H1 (cell line): ENCODE measurements around the gene OSTF1.

ENCODE experiments used
- MAX ChIP-seq: IDR thresholded peaks from 2 replicates; pipeline ENCODE4 v1.6.1; 2012; ENCODE audit warnings: inconsistent platforms
- POLR2A ChIP-seq, 2 experiments: IDR thresholded peaks; 1 replicate in 1 of 2; 2 replicates in 1 of 2; pipeline ENCODE4 v1.6.1; 2011; ENCODE audit warnings: low read depth in 2 of 2, low read length in 2 of 2, mild to moderate bottlenecking in 2 of 2; ENCODE audit errors: control extremely low read depth in 1 of 2
- POLR2AphosphoS5 ChIP-seq: IDR thresholded peaks from 2 replicates; pipeline ENCODE4 v1.6.1; 2011; ENCODE audit warnings: low read depth, low read length
- POU5F1 ChIP-seq: IDR thresholded peaks from 2 replicates; pipeline ENCODE4 v1.6.1; 2011; ENCODE audit warnings: low read depth, mild to moderate bottlenecking, low read length, moderate library complexity
- RAD21 ChIP-seq, 2 experiments: IDR thresholded peaks in 1 of 2; conservative IDR thresholded peaks in 1 of 2; 2 replicates each; pipeline ENCODE4 v1.6.1; 2011; ENCODE audit warnings: low read depth in 2 of 2, low read length in 2 of 2, improper control_type of control experiment in 1 of 2, inconsistent platforms in 1 of 2, mild to moderate bottlenecking in 1 of 2, moderate library complexity in 1 of 2
- SIRT6 ChIP-seq: IDR thresholded peaks from one replicate; pipeline ENCODE4 v1.7.1; 2012; ENCODE audit warnings: low read length, inconsistent platforms
- SUZ12 ChIP-seq: fragments of 200-600 bp; sonication (generic); IDR thresholded peaks from 2 replicates; pipeline ENCODE4 v1.6.1; 2012; ENCODE audit warnings: mild to moderate bottlenecking, inconsistent platforms, low read length, moderate library complexity, mixed read lengths
- TAF1 ChIP-seq: IDR thresholded peaks from 2 replicates; pipeline ENCODE4 v1.6.1; 2011; ENCODE audit warnings: mild to moderate bottlenecking, low read depth, low read length
- YY1 ChIP-seq: IDR thresholded peaks from 2 replicates; pipeline ENCODE4 v1.6.1; 2011; ENCODE audit warnings: low read depth, mild to moderate bottlenecking, low read length
- TF ChIP-seq, protein P1 (sequence below), 3 experiments: IDR thresholded peaks; 1 replicate in 2 of 3; 2 replicates in 1 of 3; pipeline versions ENCODE4 v1.5.1 to v1.6.1; 2011; ENCODE audit warnings: low read length in 3 of 3, mild to moderate bottlenecking in 3 of 3, inconsistent platforms in 2 of 3, low read depth in 1 of 3, moderate library complexity in 1 of 3; ENCODE audit not compliant: insufficient read depth in 1 of 3; ENCODE audit errors: control extremely low read depth in 1 of 3

- TF ChIP-seq, protein P1, sequence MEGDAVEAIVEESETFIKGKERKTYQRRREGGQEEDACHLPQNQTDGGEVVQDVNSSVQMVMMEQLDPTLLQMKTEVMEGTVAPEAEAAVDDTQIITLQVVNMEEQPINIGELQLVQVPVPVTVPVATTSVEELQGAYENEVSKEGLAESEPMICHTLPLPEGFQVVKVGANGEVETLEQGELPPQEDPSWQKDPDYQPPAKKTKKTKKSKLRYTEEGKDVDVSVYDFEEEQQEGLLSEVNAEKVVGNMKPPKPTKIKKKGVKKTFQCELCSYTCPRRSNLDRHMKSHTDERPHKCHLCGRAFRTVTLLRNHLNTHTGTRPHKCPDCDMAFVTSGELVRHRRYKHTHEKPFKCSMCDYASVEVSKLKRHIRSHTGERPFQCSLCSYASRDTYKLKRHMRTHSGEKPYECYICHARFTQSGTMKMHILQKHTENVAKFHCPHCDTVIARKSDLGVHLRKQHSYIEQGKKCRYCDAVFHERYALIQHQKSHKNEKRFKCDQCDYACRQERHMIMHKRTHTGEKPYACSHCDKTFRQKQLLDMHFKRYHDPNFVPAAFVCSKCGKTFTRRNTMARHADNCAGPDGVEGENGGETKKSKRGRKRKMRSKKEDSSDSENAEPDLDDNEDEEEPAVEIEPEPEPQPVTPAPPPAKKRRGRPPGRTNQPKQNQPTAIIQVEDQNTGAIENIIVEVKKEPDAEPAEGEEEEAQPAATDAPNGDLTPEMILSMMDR (IDR thresholded peaks at IDR 0.05; ENCODE audit: control extremely low read depth in 1 of 3, insufficient read depth in 1 of 3, low read depth in 1 of 3, low read length in 3 of 3) = no peak
- TF ChIP-seq POLR2A (IDR thresholded peaks at IDR 0.05; ENCODE audit: control extremely low read depth in 1 of 2, low read depth in 2 of 2, low read length in 2 of 2) (no peak), MAX (no peak), POU5F1 (no peak), YY1 (no peak), POLR2AphosphoS5 (no peak), SUZ12 (no peak), SIRT6 (no peak), TAF1 (no peak), RAD21 (IDR thresholded peaks at IDR 0.05 in 1 of 2, conservative IDR thresholded peaks at IDR 0.05 in 1 of 2; ENCODE audit: low read depth in 2 of 2, low read length in 2 of 2) (no peak)
Measured at GRCh38 chr9:75111019-75111622, 22.8 kb downstream of the OSTF1 start.
